ENCODE results near the gene ZC3HAV1.

DNA sequence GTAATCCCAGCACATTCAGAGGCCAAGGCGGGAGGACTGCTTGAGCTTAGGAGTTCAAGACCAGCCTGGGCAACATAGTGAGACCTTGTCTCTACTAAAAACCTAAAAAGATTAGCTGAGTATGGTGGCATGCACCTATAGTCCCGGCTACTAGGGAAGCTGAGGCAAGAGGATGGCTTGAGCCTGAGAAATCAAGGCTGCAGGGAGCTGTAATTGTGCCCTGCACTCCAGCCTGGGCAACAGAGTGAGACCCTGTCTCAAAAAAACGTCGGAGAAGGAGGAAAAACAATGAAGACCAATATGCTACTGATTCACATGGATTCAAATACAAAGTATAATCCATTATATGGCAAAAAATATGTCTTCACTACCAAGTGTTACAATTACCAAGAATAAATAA is 87.2 kb downstream of the ZC3HAV1 start:
- TF ChIP-seq, protein P1, sequence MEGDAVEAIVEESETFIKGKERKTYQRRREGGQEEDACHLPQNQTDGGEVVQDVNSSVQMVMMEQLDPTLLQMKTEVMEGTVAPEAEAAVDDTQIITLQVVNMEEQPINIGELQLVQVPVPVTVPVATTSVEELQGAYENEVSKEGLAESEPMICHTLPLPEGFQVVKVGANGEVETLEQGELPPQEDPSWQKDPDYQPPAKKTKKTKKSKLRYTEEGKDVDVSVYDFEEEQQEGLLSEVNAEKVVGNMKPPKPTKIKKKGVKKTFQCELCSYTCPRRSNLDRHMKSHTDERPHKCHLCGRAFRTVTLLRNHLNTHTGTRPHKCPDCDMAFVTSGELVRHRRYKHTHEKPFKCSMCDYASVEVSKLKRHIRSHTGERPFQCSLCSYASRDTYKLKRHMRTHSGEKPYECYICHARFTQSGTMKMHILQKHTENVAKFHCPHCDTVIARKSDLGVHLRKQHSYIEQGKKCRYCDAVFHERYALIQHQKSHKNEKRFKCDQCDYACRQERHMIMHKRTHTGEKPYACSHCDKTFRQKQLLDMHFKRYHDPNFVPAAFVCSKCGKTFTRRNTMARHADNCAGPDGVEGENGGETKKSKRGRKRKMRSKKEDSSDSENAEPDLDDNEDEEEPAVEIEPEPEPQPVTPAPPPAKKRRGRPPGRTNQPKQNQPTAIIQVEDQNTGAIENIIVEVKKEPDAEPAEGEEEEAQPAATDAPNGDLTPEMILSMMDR (IDR thresholded peaks at IDR 0.05; ENCODE audit: insufficient read depth, low read length) = no peak
- no peak for TF ChIP-seq SPI1 (IDR thresholded peaks at IDR 0.05; ENCODE audit: borderline replicate concordance, low read depth)

Measured in HL-60 (cell line).